A172 (cell line): ENCODE data around the gene VPS4A. TPM values are rescaled to one million over a fixed set of nuclear protein-coding genes. Genes with fewer than 3 reads are reported as not detected.

Experiments
- DNase-seq: peaks from one replicate; pipeline ENCODE4 v3.0.0-alpha.2; 2015; ENCODE audit warnings: low spot score
- total RNA-seq: library from RNA; depleted of rRNA; stranded (reverse); fragments of >200 nt; shearing (Covaris generic); gene quantifications from 2 replicates; pipeline ENCODE4 v1.2.3, GENCODE V29; 2014; rRNA removed

VPS4A gene
- total RNA-seq, 1 experiment from 2014 or later, result 59.3 TPM

- DNase-seq, result no peak
These were observed 54.8 kb downstream of the VPS4A start for GRCh38 chr16:69365901-69366300.

GRCh38 chr16:69366431-69366830 lies 55.3 kb downstream of the VPS4A start:
- no peak for DNase-seq

GRCh38 chr16:69367980-69368379 lies 56.8 kb downstream of the VPS4A start:
- no peak for DNase-seq

GRCh38 chr16:69368866-69369265 lies 57.7 kb downstream of the VPS4A start:
- DNase-seq, result no peak

- no peak for DNase-seq
These were observed 60.4 kb downstream of the VPS4A start for GRCh38 chr16:69371564-69371963.

GRCh38 chr16:69373019-69373418 lies 61.9 kb downstream of the VPS4A start:
- no peak for DNase-seq

Other genes starting within 250 kb of the VPS4A start
- 0.31 and 0.38 TPM in 2 replicates for gene HAS3, start 205.7 kb upstream of the VPS4A start, total RNA-seq
- 30.5 and 36.0 TPM in 2 replicates for gene CHTF8, start 178.8 kb upstream of the VPS4A start, total RNA-seq
- gene UTP4, start 178.7 kb upstream of the VPS4A start, total RNA-seq, result 28.0 and 30.9 TPM in 2 replicates
- 25.4 and 43.8 TPM in 2 replicates for gene SNTB2, start 124.2 kb upstream of the VPS4A start, total RNA-seq
- 44.3 and 68.4 TPM in 2 replicates for gene PDF, start 19.2 kb downstream of the VPS4A start, total RNA-seq
- 71.3 and 74.8 TPM in 2 replicates for gene COG8, start 28.2 kb downstream of the VPS4A start, total RNA-seq
- gene NIP7, start 28.4 kb downstream of the VPS4A start, total RNA-seq, result 42.0 and 48.2 TPM in 2 replicates
- gene TMED6, start 40.4 kb downstream of the VPS4A start, total RNA-seq, result not detected in 2 replicates
- 11.7 and 17.5 TPM in 2 replicates for gene TERF2, start 74.7 kb downstream of the VPS4A start, total RNA-seq
- 213 and 231 TPM in 2 replicates for gene CYB5B, start 113.3 kb downstream of the VPS4A start, total RNA-seq